CD4-positive, alpha-beta T cell treated with Interleukin-1 beta for 1 hour (primary cell): ENCODE data around the gene ZMYM2.
"Not testable (repeated sequence)": the region's sequence is repeated elsewhere in the genome, so short reads cannot be mapped to it uniquely, and the experiment has no call there.

ENCODE experiments used
- DNase-seq, 2 donors: peaks; one replicate each; pipeline ENCODE4 v3.0.0-alpha.2; 2020 to 2022

Gene ZMYM2

DNA sequence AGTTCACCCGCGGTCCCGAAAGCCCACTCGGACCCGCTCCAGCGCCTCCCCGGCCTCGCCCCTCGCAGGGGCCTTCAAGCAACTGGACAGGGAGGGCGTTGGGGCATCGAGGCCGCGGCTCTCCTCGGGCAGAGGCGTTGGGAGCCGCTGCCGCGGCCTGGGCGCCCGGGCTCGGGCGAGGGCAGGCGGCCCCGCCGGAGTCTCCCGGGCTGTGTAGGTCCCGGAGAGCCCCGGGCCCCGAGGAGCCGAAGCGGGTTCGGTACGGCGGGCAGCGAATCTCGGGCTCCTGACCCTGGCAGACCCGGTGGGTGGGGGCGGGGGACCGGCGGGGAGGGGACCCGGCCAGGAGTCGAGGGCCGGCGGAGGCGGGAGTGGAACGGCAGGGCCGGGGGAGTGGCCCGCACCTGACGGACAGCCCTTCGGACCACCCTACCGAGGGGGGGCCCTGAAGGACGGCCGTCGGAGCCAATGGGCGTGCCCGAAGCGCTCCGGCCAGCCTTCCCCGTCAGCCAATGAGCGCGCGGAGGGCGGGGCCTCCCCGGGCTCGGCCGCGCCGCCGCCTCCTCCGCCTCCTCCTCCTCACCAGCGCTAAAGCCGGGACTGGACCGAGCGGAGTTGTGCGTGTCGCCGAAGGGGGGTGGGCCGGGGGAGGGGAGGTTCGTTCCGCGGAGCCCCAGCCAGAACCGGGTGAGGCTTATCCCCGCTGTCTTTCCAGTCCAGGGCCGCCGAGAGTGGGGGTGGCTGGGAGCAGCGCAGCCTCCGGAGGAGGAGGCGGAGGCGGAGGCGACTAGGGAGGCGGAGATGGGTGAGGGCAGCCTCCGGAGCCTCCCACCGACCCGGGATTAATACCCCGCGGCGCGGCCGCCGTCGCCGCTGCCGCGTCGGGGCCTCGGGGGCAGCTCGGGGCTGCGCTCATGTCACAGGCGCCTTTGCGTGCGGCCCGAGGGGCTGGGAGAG, at the start of gene ZMYM2:
Gene ZMYM2 (plus strand): TSS at position 573 of the 957 bp plus-strand sequence. CDS start 34,346 bp downstream, outside the sequence.
- DNase-seq: peak; percentile 96 to 97

GRCh38 chr13:19910336-19911072, 48.0 kb upstream of the ZMYM2 start:
- no peak for DNase-seq

GRCh38 chr13:19927117-19927748, 31.3 kb upstream of the ZMYM2 start:
- peak in 1 of 2 donors; percentile 54 for DNase-seq

GRCh38 chr13:19940106-19940505, 18.4 kb upstream of the ZMYM2 start:
- DNase-seq: no peak

DNA sequence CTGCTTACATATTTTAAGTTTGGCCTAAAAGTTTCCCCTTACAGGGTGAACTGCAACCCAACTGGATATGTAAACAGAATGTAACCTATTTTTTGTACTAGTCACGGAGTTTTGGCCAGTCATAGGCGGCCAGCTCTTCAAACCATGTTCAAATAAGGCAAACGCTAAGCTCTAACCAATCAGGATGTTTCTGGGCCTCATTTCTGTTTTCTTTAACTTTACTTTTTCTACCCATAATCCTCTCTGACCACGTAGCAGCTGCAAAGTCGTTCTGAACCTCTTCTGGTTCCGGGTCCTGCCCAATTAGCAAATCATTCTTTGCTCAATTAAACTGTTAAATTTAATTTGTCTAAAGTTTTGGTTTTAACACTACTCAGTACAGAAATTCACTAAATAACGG, 8.2 kb upstream of the ZMYM2 start:
- no peak for DNase-seq

DNA sequence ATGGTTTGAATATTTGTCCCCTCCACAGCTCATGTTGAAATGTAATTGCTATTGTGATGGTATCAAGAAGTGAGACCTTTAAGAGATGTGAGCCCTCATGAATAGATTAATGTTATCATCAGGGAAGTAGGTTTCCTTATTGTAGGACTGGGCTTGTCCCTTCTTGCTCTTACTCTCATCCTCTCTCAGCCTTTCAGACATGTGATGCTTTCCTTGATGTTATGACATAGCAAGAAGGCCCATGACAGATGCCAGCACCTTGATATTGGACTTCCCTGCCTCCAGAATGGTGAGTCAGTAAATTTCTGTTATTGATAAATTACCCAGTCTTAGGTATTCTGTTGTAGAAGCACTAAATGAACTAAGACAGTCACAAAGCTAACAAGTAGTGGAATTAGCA, 5.7 kb upstream of the ZMYM2 start:
- DNase-seq: no peak

GRCh38 chr13:19955873-19956559, 2.5 kb upstream of the ZMYM2 start:
- DNase-seq: no peak

DNA sequence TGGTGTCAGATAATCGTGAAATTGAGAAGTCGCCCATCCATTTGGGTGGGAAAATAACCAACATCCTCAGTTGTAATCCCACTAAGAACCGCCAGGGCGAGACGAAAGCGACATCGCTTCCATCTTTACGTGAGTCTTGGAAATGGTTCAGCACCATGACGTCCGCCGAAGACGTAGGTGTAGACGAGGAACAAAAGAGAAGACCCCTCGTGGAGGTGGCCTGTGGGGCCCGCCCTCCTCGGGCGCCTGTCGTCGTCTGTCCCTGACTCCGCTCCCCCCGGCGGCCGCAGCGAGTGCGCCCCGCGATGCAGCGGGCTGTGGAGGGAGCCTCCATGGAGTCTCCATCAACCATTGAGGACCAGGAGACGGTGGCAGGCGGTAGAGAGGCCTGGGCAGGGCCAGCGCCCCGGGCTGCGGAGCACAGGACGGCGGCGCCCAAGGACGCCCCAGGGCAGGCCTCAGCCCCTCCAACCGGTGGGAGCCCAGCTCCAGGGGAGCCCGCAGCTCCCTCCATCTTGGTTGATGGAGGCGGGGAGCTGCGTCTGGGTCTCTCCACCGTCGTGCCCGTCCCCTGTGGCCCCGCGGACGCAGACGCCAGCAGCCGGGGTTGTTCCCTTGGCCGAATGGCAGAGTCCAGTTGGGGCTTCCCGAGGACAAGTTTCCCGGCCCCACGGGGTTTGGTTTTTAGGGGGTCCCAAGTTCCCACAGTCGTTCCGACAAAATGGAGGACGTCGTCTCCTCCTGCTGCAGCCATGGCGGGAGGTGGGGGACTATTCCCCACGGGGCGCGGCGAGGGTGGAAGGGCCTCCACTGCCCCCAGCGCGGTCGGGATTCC, 990 bp upstream of the ZMYM2 start:
- DNase-seq: peak; percentile 86 to 88

DNA sequence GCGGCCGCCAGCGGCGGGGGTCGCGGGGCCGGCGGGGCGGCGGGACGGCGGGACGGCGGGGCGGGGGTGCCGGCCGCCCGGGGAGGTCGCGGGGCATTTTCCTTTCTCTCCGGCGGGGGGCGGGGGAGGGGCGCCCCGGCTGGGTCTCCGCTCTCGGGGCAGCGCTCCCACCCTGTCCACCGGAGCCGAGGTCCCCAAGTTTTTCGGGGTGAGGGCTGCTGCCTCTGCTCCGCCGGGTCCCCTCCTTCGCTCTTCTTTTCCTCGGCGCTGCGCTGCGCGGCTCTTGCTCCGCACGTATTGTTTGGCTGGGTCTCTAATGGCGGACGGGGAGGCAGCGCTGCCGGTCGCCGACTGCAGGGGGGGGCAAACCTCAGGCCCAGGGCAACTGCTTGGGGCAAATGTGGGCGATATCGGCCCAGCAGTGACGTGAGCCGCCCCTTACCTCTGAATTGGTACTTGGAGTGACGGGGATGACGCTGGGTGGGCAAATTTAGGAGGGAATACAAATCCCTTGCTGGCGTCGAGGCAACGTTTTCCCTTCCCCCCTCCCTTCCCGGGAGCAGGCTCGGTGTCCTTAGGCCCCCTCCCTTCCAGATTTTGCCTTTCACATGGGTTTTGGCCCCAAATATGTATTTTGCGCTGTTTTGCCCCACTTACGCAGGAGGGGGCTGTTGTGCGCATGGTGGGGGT, 759 bp downstream of the ZMYM2 start:
- DNase-seq: peak; percentile 74 to 75

- peak; percentile 90 to 91 for DNase-seq
These were observed 1.5 kb downstream of the ZMYM2 start for GRCh38 chr13:19959831-19960652.

DNA sequence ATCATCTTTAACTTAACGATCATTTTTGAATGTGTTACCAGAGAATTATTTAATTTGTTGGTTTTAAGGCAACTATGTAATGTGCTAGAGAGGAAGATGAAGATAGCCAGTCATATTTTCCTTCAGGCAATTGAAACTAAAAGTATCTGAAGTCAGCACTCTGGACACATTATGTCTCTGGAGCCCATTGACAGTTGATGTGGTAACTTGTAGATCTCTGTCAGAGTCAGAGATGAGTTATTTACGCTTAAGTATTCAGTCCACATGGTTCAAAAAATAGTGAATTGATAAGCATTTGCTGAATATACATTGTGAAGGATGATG, 2.1 kb downstream of the ZMYM2 start:
- DNase-seq: peak in 1 of 2 donors; percentile 25

- no peak for DNase-seq
These were observed 3.0 kb downstream of the ZMYM2 start for GRCh38 chr13:19961489-19961888.

GRCh38 chr13:19961924-19962323, 3.4 kb downstream of the ZMYM2 start:
- DNase-seq: no peak

DNA sequence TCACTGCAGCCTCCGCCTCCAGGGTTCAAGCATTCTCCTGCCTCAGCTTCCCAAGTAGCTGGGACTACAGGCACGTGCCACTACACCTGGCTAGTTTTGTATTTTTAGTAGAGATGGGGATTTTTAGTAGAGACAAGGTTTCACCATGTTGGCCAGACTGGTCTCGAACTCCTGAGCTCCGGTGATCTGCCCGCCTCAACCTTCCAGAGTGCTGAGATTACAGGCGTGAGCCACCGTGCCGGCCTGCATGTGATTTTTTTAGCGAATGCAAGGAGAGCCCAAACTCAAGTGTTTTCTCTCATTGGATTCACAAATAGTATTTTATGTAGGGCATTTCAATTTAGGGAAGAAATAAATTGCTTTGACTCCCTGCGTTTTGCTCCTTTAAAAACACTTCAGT, 4.4 kb downstream of the ZMYM2 start:
- no peak for DNase-seq

DNA sequence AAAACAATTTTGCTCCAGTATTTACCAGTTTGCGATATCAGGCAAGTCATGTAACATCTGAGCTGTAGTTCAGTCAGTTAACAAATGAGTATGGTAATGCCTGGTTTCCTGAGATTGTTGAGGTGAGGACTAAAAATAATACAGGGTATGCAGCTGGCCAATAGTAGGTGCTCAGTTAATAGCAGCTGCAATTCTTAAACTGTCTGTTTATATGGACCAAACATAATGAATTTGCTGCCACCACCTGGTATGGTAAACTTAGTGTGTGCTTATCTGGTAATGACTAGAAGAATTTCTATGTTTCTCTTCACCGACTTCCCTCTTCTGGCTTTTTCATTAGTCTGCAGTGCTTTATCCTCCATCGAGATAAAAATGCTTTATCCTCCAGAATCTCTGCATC, 9.1 kb downstream of the ZMYM2 start:
- DNase-seq: no peak

DNA sequence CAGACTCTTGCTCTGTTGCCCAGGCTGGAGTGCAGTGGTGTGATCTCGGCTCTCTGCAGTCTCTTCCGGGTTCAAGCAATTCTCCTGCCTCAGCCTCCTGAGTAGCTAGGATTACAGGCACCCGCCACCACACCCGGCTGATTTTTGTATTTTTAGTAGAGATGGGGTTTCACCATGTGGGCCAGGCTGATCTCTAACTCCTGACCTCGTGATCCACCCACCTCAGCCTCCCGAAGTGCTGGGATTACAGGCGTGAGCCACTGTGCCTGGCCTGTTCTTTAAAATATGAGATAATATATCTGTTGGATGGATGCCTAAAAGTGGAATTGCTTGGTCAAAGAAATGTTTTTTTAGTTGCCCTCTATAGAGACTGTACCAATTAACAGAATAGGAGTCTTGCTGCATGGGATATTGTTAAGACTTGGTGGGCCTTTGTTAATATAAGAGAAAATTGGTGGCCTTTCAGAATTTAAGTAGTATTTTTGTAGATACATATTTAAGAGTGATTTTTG, 16.0 kb downstream of the ZMYM2 start:
- not testable (repeated sequence) for DNase-seq

DNA sequence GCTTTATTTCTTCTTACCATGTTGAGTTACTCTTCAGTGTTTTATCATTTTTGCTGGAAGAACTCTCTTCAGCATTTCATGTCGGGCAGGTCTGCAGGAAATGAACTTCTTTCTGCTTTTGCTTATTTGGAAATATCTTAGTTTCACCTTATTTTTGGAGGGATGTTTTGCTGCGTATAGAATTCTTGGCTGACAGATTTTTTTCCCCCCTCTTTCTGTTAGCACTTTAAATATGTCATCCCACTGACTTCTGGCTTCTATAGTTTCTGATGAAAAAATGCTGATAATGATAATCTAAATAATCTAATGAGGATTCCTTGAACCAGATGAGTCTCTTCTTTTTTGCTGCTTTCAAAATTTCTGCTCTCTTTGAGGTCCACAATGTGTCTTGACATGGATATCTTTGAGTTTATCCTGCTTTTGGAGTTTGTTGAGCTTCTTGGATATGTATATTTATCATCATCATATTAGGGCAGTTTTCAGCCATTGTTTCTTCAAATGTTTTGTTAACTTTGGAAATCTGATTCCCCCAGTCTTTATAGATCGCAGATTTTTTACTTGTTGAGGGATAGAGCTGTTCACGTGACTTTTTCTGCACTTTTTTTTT, 20.4 kb downstream of the ZMYM2 start:
- DNase-seq: no peak

- DNase-seq: no peak
These were observed 23.2 kb downstream of the ZMYM2 start for GRCh38 chr13:19981685-19982238.

GRCh38 chr13:19982447-19983043, 24.0 kb downstream of the ZMYM2 start:
- DNase-seq: no peak
